Left ventricle myocardium inferior (tissue), 1 donor: ENCODE results near the gene SOX6. TPM values are rescaled to one million over a fixed set of nuclear protein-coding genes. Genes with fewer than 3 reads are reported as not detected.

Experiments
- DNase-seq: peaks from one replicate; pipeline ENCODE4 v3.0.0-alpha.2; 2020
- H3K27ac ChIP-seq: fragments of 200-600 bp; replicated peaks from 2 replicates; pipeline ENCODE4 v1.8.0; 2021
- H3K27me3 ChIP-seq: fragments of 200-600 bp; 2 replicates; pipeline ENCODE4 v1.8.0; 2021; ENCODE audit warnings: low read depth
- H3K36me3 ChIP-seq: fragments of 200-600 bp; 2 replicates; pipeline ENCODE4 v1.8.0; 2021
- H3K4me1 ChIP-seq: fragments of 200-600 bp; 2 replicates; pipeline ENCODE4 v1.8.0; 2021
- H3K4me3 ChIP-seq: fragments of 200-600 bp; 2 replicates; pipeline ENCODE4 v1.8.0; 2021; ENCODE audit warnings: mild to moderate bottlenecking, moderate library complexity
- H3K9me3 ChIP-seq: fragments of 200-600 bp; replicated peaks from 2 replicates; pipeline ENCODE4 v1.8.0; 2021
- CTCF ChIP-seq: fragments of 200-600 bp; IDR thresholded peaks from 2 replicates; pipeline ENCODE4 v1.8.0; 2021; ENCODE audit warnings: antibody characterized with exemption, mild to moderate bottlenecking, borderline replicate concordance
- intact Hi-C: fragments of 100-400 bp; cut with micrococcal nuclease; formaldehyde crosslinking; loops from one replicate; pipeline ENCODE4 v1.11.0; 2022
- total RNA-seq: library from RNA; stranded (reverse); fragmentation: NEBNext Ultra II Directional; extraction: Animal tissue kit (Norgen Biotek cat#: 25700); gene quantifications from one replicate; pipeline ENCODE4 v1.2.1, GENCODE V29; 2021
- donor health status: DM: no; HTN: yes; CAD: no; lungs with severe emphysema.

SOX6 gene
- total RNA-seq, 1 donor from 2014 or later = 20.2 TPM

GRCh38 chr11:16336204-16336603 is 20.1 kb downstream of the SOX6 start:
- no peaks in the 10 kb centered on the region for H3K27me3 ChIP-seq
- peaks cover 6% of the 10 kb centered on the region for H3K4me1 ChIP-seq
- no peak overlapping the region for H3K27ac ChIP-seq
- DNase-seq = no peak
- intact Hi-C loops = no loop called here
- no peak overlapping the region for H3K4me3 ChIP-seq
- no peaks in the 10 kb centered on the region for H3K9me3 ChIP-seq
- no peak for TF ChIP-seq CTCF
- no peaks in the 10 kb centered on the region for H3K36me3 ChIP-seq

GRCh38 chr11:16335236-16335962 is 20.9 kb downstream of the SOX6 start:
- intact Hi-C loops = no loop called here
- no peak for TF ChIP-seq CTCF
- no peak for DNase-seq
- H3K27me3 ChIP-seq = no peaks in the 10 kb centered on the region
- H3K36me3 ChIP-seq = no peaks in the 10 kb centered on the region
- H3K27ac ChIP-seq = no peak overlapping the region
- peaks cover 6% of the 10 kb centered on the region for H3K4me1 ChIP-seq
- H3K4me3 ChIP-seq = no peak overlapping the region
- no peaks in the 10 kb centered on the region for H3K9me3 ChIP-seq

- intact Hi-C loops = no loop called here
- Histone ChIP-seq H3K36me3 (no peaks in the 10 kb centered on the region), H3K27me3 (no peaks in the 10 kb centered on the region), H3K27ac (no peak overlapping the region), H3K4me3 (no peak overlapping the region), H3K9me3 (no peaks in the 10 kb centered on the region), H3K4me1 (peaks cover 8% of the 10 kb centered on the region)
- no peak for TF ChIP-seq CTCF
- DNase-seq = no peak
Observed at GRCh38 chr11:16326679-16327297, 29.6 kb downstream of the SOX6 start.

- Histone ChIP-seq H3K9me3 (no peaks in the 10 kb centered on the region), H3K4me1 (peaks cover 8% of the 10 kb centered on the region), H3K36me3 (no peaks in the 10 kb centered on the region), H3K4me3 (no peak overlapping the region), H3K27me3 (no peaks in the 10 kb centered on the region), H3K27ac (no peak overlapping the region)
- no peak for DNase-seq
- intact Hi-C loops = no loop called here
- no peak for TF ChIP-seq CTCF
Observed at GRCh38 chr11:16322190-16322589, 34.2 kb downstream of the SOX6 start.

- Histone ChIP-seq H3K27me3 (no peaks in the 10 kb centered on the region), H3K27ac (no peak overlapping the region), H3K36me3 (no peaks in the 10 kb centered on the region), H3K4me1 (no peaks in the 10 kb centered on the region), H3K9me3 (no peaks in the 10 kb centered on the region), H3K4me3 (no peak overlapping the region)
- intact Hi-C loops = no loop called here
- DNase-seq = no peak
- TF ChIP-seq CTCF = no peak
Observed at GRCh38 chr11:16321148-16321547, 35.2 kb downstream of the SOX6 start.
